Left ventricle myocardium inferior (tissue), 1 donor: ENCODE results near the gene CARM1. TPM values are rescaled to one million over a fixed set of nuclear protein-coding genes. Genes with fewer than 3 reads are reported as not detected.
A peak's percentile ranks its signal among the peaks of the same experiment; 100 is the strongest.

ENCODE experiments used
- DNase-seq: peaks from one replicate; pipeline ENCODE4 v3.0.0-alpha.2; 2020
- H3K27ac ChIP-seq: fragments of 200-600 bp; replicated peaks from 2 replicates; pipeline ENCODE4 v1.8.0; 2021
- H3K27me3 ChIP-seq: fragments of 200-600 bp; 2 replicates; pipeline ENCODE4 v1.8.0; 2021; ENCODE audit warnings: low read depth
- H3K36me3 ChIP-seq: fragments of 200-600 bp; 2 replicates; pipeline ENCODE4 v1.8.0; 2021
- H3K4me1 ChIP-seq: fragments of 200-600 bp; 2 replicates; pipeline ENCODE4 v1.8.0; 2021
- H3K4me3 ChIP-seq: fragments of 200-600 bp; 2 replicates; pipeline ENCODE4 v1.8.0; 2021; ENCODE audit warnings: mild to moderate bottlenecking, moderate library complexity
- H3K9me3 ChIP-seq: fragments of 200-600 bp; replicated peaks from 2 replicates; pipeline ENCODE4 v1.8.0; 2021
- intact Hi-C: fragments of 100-400 bp; cut with micrococcal nuclease; formaldehyde crosslinking; loops from one replicate; pipeline ENCODE4 v1.11.0; 2022
- total RNA-seq: library from RNA; stranded (reverse); fragmentation: NEBNext Ultra II Directional; extraction: Animal tissue kit (Norgen Biotek cat#: 25700); gene quantifications from one replicate; pipeline ENCODE4 v1.2.1, GENCODE V29; 2021
- TF ChIP-seq, protein P1 (sequence below): fragments of 200-600 bp; IDR thresholded peaks from 2 replicates; pipeline ENCODE4 v1.8.0; 2021; ENCODE audit warnings: antibody characterized with exemption, mild to moderate bottlenecking, borderline replicate concordance
- donor health status: DM: no; HTN: yes; CAD: no; lungs with severe emphysema.

Gene CARM1
- total RNA-seq, 1 donor from 2014 or later: 27.2 TPM

- TF ChIP-seq, protein P1, sequence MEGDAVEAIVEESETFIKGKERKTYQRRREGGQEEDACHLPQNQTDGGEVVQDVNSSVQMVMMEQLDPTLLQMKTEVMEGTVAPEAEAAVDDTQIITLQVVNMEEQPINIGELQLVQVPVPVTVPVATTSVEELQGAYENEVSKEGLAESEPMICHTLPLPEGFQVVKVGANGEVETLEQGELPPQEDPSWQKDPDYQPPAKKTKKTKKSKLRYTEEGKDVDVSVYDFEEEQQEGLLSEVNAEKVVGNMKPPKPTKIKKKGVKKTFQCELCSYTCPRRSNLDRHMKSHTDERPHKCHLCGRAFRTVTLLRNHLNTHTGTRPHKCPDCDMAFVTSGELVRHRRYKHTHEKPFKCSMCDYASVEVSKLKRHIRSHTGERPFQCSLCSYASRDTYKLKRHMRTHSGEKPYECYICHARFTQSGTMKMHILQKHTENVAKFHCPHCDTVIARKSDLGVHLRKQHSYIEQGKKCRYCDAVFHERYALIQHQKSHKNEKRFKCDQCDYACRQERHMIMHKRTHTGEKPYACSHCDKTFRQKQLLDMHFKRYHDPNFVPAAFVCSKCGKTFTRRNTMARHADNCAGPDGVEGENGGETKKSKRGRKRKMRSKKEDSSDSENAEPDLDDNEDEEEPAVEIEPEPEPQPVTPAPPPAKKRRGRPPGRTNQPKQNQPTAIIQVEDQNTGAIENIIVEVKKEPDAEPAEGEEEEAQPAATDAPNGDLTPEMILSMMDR: peak; percentile 58
- DNase-seq: no peak
- Histone ChIP-seq H3K27me3 (no peaks in the 10 kb centered on the region), H3K36me3 (no peaks in the 10 kb centered on the region), H3K4me1 (no peaks in the 10 kb centered on the region), H3K4me3 (no peak overlapping the region), H3K27ac (no peak overlapping the region), H3K9me3 (no peaks in the 10 kb centered on the region)
- intact Hi-C loops: no loop called here
Observed at GRCh38 chr19:10858204-10858828, 13.0 kb upstream of the CARM1 start.

- intact Hi-C loops: loop anchor here (10.0 kb wide), 1 partner anchor 86 kb away; no protein-coding TSS in a partner anchor
- TF ChIP-seq, protein P1: peak; percentile 38
- Histone ChIP-seq H3K9me3 (no peaks in the 10 kb centered on the region), H3K36me3 (no peaks in the 10 kb centered on the region), H3K4me1 (peaks cover 4% of the 10 kb centered on the region), H3K27ac (no peak overlapping the region), H3K4me3 (no peak overlapping the region), H3K27me3 (no peaks in the 10 kb centered on the region)
- no peak for DNase-seq
Observed at GRCh38 chr19:10861103-10861651, 10.2 kb upstream of the CARM1 start.

DNA sequence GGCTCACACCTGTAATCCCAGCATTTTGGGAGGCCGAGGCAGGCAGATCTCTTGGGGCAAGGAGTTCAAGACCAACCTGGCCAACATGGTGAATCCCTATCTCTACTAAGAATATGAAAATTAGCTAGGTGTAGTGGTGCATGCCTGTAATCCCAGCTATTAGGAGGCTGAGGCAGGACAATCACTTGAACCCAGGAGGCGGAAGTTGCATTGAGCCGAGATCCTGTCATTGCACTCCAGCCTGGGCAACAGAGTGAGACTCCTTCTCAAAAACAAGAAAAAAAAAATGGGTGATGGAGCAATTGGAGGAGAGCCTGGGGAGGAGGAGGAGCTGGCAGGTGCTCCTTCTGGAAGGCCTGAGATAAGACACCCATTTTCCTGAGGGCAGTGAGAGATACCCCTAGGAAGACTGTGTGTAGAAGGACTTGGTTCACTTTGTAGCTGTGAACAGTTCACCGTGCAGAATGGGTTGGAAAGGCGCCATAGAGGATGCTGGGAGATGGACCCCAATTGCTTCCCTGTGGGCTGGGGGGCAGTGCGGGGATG, 8.7 kb upstream of the CARM1 start:
- Histone ChIP-seq H3K9me3 (no peaks in the 10 kb centered on the region), H3K36me3 (no peaks in the 10 kb centered on the region), H3K4me3 (no peak overlapping the region), H3K27me3 (no peaks in the 10 kb centered on the region), H3K27ac (no peak overlapping the region), H3K4me1 (peaks cover 4% of the 10 kb centered on the region)
- TF ChIP-seq, protein P1: no peak
- intact Hi-C loops: loop anchor here (10.0 kb wide), 1 partner anchor 88 kb away; no protein-coding TSS in a partner anchor
- no peak for DNase-seq

DNA sequence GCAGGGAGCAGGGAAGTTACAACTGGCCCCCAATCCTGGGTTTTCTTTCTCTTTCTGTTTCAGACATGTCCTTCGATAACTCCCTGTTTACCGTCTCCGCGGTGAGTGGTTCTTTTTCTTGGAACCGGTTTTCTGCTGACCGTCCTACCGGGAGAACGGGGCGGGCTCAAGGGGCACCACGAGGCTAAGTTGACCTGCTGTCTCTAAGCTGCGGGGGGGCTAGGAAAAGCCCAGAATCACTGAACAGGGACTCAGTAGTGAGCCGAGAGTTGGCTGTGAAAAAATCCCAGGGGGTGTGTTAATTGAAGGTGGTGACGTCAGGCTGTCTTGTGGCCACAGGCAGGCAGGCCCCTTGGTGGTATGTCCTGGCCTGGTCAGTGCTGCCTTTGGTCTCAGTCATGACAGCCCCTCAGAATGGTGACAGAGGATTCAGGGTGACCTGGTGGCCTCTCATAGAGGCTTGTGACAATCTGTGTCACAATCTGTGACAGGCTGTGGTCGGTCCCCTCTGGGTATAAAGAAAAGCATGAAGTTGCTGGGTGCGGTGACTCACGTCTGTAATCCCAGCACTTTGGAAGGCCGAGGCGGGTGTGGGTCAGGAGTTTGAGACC, 8.1 kb upstream of the CARM1 start:
- intact Hi-C loops: loop anchor here (10.0 kb wide), 1 partner anchor 88 kb away; no protein-coding TSS in a partner anchor
- H3K36me3 ChIP-seq: no peaks in the 10 kb centered on the region
- DNase-seq: no peak
- no peak overlapping the region for H3K4me3 ChIP-seq
- TF ChIP-seq, protein P1: no peak
- no peak overlapping the region for H3K27ac ChIP-seq
- no peaks in the 10 kb centered on the region for H3K27me3 ChIP-seq
- H3K9me3 ChIP-seq: no peaks in the 10 kb centered on the region
- peaks cover 4% of the 10 kb centered on the region for H3K4me1 ChIP-seq

- H3K9me3 ChIP-seq: no peaks in the 10 kb centered on the region
- H3K27ac ChIP-seq: peak overlapping the region; percentile 12
- no peaks in the 10 kb centered on the region for H3K27me3 ChIP-seq
- DNase-seq: peak; percentile 85
- no peaks in the 10 kb centered on the region for H3K36me3 ChIP-seq
- H3K4me1 ChIP-seq: peaks cover 4% of the 10 kb centered on the region
- TF ChIP-seq, protein P1: peak; percentile 92
- no peak overlapping the region for H3K4me3 ChIP-seq
- intact Hi-C loops: loop anchor here (10.0 kb wide), 1 partner anchor 90 kb away; no protein-coding TSS in a partner anchor
Observed at GRCh38 chr19:10864538-10864899, 6.8 kb upstream of the CARM1 start.
